GM18873 (cell line): ENCODE results near the gene CLASRP.
"Not testable (repeated sequence)": the region's sequence is repeated elsewhere in the genome, so short reads cannot be mapped to it uniquely, and the experiment has no call there.

Experiments used
- ATAC-seq: cut with Tn5 transposase; IDR thresholded peaks from one replicate; pipeline ENCODE4 v1.9.1; 2021; ENCODE audit warnings: mild to moderate bottlenecking, moderate library complexity, moderate number of reproducible peaks; ENCODE audit not compliant: unreplicated experiment, low FRiP score

The CLASRP gene

GRCh38 chr19:45038931-45039893 is at the start of gene CLASRP:
TSS of gene CLASRP (plus strand) at chr19:45039045. CDS start at chr19:45040213, 1,168 bp downstream.
- peak; percentile 43 for ATAC-seq

DNA sequence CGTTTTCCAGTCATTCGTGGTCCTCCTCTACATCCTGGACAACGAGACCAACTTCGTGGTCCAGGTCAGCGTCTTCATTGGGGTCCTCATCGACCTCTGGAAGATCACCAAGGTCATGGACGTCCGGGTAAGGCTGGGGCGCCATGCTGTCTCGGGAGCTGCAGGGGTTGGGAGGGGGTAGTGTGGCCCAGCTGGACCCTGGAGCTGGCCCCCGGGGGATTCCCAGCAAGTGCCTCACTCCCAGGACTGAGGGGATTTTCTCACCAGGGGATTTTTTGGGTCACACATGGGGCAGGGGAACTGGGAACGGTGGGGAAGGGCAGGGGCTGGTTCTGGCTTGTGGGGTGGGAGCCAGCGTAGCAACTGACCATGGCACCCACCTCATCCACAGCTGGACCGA is 48.4 kb upstream of the CLASRP start:
- no peak for ATAC-seq

GRCh38 chr19:44990966-44991365 is 47.9 kb upstream of the CLASRP start:
- ATAC-seq, result no peak

DNA sequence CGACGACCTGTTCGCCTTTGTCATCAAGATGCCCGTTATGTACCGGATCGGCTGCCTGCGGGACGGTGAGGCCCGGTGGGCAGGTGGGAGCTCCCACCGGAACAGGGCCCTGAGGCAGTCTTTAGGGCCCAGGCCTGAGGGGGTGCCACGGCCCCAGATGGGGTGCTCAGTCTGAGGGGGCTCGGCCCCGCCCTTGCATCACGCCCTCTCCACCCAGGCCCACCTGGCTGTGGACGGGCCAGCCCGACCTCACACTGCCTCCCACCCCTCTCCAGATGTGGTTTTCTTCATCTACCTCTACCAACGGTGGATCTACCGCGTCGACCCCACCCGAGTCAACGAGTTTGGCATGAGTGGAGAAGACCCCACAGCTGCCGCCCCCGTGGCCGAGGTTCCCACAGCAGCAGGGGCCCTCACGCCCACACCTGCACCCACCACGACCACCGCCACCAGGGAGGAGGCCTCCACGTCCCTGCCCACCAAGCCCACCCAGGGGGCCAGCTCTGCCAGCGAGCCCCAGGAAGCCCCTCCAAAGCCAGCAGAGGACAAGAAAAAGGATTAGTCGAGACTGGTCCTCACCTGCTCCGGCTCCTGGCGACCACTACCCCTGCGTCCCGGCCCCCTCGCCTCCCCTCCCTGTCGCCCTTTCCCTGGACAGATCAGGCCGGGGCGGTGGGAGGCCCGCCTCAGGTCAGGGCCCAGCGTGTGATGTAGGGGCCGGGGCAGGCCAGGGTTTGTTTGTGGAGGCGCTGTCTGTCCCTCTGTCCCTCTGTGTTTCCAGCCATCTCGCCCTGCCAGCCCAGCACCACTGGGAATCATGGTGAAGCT is 46.3 kb upstream of the CLASRP start:
- no peak for ATAC-seq

DNA sequence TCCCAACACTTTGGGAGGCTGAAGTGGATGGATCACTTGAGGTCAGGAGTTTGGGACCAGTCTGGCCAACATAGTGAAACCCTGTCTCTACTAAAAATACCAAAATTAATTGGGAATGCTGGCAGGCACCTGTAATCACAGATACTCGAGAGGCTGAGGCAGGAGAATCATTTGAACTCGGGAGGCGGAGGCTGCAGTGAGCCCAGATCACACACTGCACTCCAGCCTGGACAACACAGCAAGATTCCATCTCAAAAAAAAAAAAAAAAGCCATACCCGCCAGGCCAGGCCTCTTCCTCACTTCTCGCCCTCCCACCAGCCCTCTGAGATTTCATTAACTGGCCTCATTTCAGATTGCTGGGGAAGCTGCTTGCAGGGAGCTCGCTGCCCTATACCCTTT is 45.3 kb upstream of the CLASRP start:
- no peak for ATAC-seq

DNA sequence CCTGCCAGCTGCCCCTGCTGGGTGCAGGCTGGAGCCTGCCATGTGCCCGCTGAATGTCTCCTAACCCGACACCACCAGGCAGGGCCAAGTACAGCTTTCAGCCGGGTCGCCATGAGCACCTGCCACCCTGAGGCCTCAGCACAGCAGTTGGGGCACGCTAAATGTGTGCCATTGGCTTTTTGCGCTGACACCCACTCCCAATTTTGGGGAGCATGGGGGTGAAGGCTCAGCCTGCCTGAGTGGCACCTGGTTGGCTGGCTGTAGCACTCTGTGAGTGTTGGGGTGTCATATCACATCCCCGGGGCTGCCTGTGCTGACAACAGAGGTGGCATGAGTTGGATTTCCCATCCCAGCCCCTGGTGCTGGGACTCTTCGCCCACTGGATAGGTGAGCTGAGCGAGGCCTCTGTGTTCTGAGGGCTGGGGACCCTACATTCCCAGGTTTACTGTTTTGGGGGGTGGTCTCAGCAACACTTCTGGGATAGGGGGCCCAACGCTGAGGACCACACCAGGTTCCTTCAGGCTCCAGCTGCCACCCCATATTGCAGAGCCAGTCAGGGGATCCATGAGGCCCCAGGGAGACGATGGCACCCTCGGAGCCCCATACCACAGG is 44.8 kb upstream of the CLASRP start:
- ATAC-seq, result no peak

- ATAC-seq, result no peak
Observed at GRCh38 chr19:44998025-44998424, 40.8 kb upstream of the CLASRP start.

DNA sequence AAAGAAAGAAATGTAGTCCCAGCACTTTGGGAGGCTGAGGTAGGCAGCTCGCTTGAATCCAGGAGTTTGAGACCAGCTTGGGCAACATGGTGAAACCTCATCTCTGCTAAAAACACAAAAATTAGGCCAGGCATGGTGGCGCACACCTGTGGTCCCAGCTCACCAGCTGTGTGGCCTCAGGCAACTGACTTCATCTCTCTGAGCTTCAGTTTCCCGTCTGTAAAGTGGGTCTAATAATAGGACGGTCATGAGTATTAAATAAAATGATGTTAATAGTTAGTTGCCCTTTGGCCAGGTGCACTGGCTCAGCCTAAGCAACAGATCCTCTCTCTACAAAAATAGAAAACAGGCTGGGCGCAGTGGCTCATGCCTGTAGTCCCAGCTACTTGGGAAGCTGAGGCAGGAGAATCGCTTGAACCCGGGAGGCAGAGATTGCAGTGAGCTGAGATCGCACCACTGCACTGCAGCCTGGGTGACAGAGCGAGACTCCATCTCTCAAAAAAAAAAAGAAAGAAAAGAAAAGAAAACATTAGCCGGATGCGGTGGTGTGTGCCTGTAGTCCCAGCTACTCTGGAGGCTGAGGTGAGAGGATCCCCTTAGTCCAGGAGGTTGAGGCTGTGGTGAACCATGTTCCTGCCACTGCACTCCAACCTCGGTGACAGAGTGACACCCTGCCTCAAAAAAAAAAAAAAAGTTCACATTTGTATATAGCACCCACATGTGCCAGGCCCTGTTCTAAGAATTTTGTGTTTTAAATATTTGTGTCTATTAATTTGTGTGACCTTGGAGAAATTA is 39.5 kb upstream of the CLASRP start:
- not testable (repeated sequence) for ATAC-seq

DNA sequence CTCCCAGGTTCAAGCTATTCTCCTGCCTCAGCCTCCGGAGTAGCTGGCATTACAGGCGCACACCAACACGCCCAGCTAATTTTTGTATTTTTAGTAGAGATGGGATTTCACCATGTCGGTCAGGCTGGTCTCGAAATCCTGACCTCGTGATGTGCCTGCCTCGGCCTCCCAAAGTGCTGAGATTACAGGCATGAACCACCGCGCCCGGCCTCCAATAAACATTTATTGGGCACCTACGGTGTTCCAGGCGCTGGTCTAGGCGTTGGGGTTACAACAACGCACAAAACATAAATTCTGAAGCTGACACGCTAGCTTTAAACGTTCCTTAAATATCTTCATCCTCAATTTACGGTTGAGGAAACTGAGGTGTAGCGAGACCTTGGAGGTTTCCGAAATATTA is 38.2 kb upstream of the CLASRP start:
- not testable (repeated sequence) for ATAC-seq

GRCh38 chr19:45001087-45001739 is 37.6 kb upstream of the CLASRP start, which contains the start of gene RELB:
TSS of gene RELB (plus strand) at chr19:45001464. CDS start at chr19:45001580, 116 bp downstream.
- ATAC-seq, result peak; percentile 36

- no peak for ATAC-seq
Observed at GRCh38 chr19:45003485-45003884, 35.4 kb upstream of the CLASRP start.

- no peak for ATAC-seq
Observed at GRCh38 chr19:45005787-45006186, 33.1 kb upstream of the CLASRP start.

GRCh38 chr19:45008552-45008951 is 30.3 kb upstream of the CLASRP start:
- no peak for ATAC-seq

DNA sequence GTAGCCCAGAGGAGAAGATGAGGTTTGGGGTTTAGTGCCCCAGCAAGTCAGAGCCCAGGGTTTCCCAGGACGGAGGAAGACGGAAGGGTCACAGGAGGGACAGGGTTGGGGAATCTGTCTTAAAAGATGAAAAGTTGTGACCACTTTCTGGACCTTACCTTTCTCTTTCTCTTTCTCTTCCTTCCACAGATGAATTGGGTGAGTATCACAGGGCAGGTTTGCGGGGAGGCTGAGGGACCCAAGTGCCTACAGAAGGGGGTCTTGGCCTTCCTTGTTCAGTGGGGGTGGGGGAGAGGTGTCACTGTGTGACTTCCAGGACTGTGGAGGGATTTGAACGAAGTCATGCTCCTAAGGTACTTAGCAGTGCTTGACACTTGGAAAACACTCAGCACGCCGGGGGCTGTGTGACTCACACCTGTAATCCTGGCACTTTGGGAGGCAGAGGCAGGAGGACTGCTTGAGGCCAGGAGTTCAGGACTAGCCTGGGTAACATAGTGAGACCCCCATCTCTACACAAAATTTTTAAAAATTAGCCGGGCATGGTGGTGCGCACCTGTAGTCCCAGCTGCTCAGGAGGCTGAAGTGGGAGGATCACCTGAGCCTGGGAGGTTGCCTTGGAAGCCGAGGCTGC is 29.1 kb upstream of the CLASRP start:
- no peak for ATAC-seq

- no peak for ATAC-seq
Observed at GRCh38 chr19:45010306-45010705, 28.5 kb upstream of the CLASRP start.

DNA sequence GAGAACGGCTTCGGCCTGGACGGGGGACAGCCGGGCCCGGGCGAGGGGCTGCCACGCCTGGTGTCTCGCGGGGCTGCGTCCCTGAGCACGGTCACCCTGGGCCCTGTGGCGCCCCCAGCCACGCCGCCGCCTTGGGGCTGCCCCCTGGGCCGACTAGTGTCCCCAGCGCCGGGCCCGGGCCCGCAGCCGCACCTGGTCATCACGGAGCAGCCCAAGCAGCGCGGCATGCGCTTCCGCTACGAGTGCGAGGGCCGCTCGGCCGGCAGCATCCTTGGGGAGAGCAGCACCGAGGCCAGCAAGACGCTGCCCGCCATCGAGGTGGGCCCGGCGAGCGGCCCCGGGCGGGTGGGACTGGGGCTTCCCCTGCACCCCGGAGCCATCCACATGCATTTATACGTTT is 26.9 kb upstream of the CLASRP start:
- ATAC-seq, result no peak

DNA sequence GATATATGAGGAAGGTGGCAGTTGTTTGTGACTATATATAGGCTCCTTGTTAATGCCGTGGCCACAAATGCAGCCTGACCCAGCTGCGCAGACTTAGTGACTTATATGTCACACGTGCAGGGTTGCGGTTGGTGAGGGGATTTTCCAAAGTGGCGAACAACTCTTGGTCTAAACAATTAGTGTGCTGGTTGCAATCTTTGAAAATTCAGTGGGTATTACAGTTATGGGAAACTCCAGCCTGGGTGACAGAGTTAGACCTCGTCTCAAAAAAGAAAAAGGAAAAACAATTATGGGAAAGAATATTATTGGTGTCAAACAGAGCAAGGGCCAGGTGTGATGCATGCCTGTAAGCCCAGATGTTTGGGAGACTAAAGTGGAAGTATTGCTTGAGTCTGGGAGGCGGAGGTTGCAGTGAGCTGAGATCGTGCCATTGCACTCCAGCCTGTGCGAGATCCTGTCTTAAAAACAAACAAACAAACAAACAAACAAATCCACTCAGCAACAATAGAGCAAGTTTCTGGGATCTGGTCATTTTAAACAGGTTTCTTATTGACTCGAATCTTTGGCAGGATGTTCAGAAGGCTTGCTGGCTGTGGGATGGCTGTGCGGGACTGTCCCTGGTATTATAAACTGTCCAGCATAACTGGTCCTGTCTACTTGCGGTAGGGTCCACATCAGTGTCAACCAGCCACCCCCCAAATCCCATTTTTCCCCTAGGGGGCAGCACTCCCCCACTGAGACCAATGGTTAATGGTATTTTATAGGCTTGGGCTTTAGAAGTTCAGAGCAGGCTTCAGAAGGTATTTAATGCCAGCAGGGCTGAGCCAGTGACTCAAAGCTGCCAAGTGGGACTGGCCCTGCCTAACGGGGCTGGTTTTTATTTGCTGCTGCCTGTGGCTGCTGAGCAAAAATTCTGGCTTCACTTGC is 22.2 kb upstream of the CLASRP start:
- ATAC-seq, result peak; percentile 79

GRCh38 chr19:45019187-45019586 is 19.7 kb upstream of the CLASRP start:
- no peak for ATAC-seq
